H9 (cell line): ENCODE measurements around the gene SEZ6. TPM values are rescaled to one million over a fixed set of nuclear protein-coding genes. Genes with fewer than 3 reads are reported as not detected.

Experiments
- DNase-seq: peaks from one replicate; pipeline ENCODE4 v3.0.0-alpha.2; 2017
- H2AFZ ChIP-seq: one replicate; pipeline ENCODE4 v1.6.1; 2013; ENCODE audit warnings: mild to moderate bottlenecking, low read length, control low read depth, moderate library complexity
- H2AK5ac ChIP-seq: 2 replicates; pipeline ENCODE4 v1.6.1; 2013; ENCODE audit warnings: low read length, control low read depth, mixed read lengths; ENCODE audit not compliant: insufficient read length
- H2BK120ac ChIP-seq: one replicate; pipeline ENCODE4 v1.6.1; 2013; ENCODE audit warnings: low read depth, mild to moderate bottlenecking, low read length, control low read depth, inconsistent platforms; ENCODE audit not compliant: poor library complexity, severe bottlenecking
- H2BK12ac ChIP-seq: 2 replicates; pipeline ENCODE4 v1.6.1; 2013; ENCODE audit warnings: low read length, control low read depth, mixed read lengths, low read depth; ENCODE audit not compliant: insufficient read length
- H2BK15ac ChIP-seq: 2 replicates; pipeline ENCODE4 v1.6.1; 2013; ENCODE audit warnings: low read depth, low read length, control low read depth
- H2BK20ac ChIP-seq: one replicate; pipeline ENCODE4 v1.6.1; 2013; ENCODE audit warnings: low read depth, mild to moderate bottlenecking, low read length, control low read depth, inconsistent platforms; ENCODE audit not compliant: poor library complexity, severe bottlenecking
- H2BK5ac ChIP-seq: 2 replicates; pipeline ENCODE4 v1.6.1; 2013; ENCODE audit warnings: low read length, control low read depth, mixed read lengths; ENCODE audit not compliant: insufficient read length
- H3K14ac ChIP-seq: 2 replicates; pipeline ENCODE4 v1.6.1; 2013; ENCODE audit warnings: low read length, control low read depth; ENCODE audit not compliant: insufficient read depth
- H3K18ac ChIP-seq: 2 replicates; pipeline ENCODE4 v1.6.1; 2013; ENCODE audit warnings: low read depth, mild to moderate bottlenecking, mixed read lengths, low read length, control low read depth; ENCODE audit not compliant: insufficient read length
- H3K23ac ChIP-seq: 2 replicates; pipeline ENCODE4 v1.6.1; 2013; ENCODE audit warnings: low read length, control low read depth, mixed read lengths, low read depth; ENCODE audit not compliant: insufficient read length
- H3K23me2 ChIP-seq: 2 replicates; pipeline ENCODE4 v1.6.1; 2013; ENCODE audit warnings: low read depth, mild to moderate bottlenecking, mixed read lengths, low read length, control low read depth; ENCODE audit not compliant: insufficient read length, poor library complexity, severe bottlenecking
- H3K27ac ChIP-seq: 2 replicates; pipeline ENCODE4 v1.5.1; 2013; ENCODE audit warnings: low read length, control low read depth, mixed read lengths, low read depth; ENCODE audit not compliant: insufficient read length
- H3K27me3 ChIP-seq: 2 replicates; pipeline ENCODE4 v1.6.1; 2013; ENCODE audit warnings: low read length, control low read depth, inconsistent platforms; ENCODE audit not compliant: insufficient read depth
- H3K4ac ChIP-seq: 2 replicates; pipeline ENCODE4 v1.6.1; 2013; ENCODE audit warnings: low read depth, mild to moderate bottlenecking, control low read depth, inconsistent platforms, low read length, moderate library complexity
- H3K4me1 ChIP-seq: 2 replicates; pipeline ENCODE4 v1.6.1; 2013; ENCODE audit warnings: low read length, control low read depth, inconsistent platforms; ENCODE audit not compliant: insufficient read depth
- H3K4me2 ChIP-seq: 2 replicates; pipeline ENCODE4 v1.6.1; 2013; ENCODE audit warnings: low read length, control low read depth, mixed read lengths; ENCODE audit not compliant: insufficient read length, insufficient read depth
- H3K56ac ChIP-seq: 2 replicates; pipeline ENCODE4 v1.6.1; 2013; ENCODE audit warnings: low read depth, mild to moderate bottlenecking, mixed read lengths, low read length, control low read depth; ENCODE audit not compliant: insufficient read length
- H3K79me1 ChIP-seq: 2 replicates; pipeline ENCODE4 v1.6.1; 2013; ENCODE audit warnings: low read depth, mild to moderate bottlenecking, moderate library complexity, low read length, control low read depth, inconsistent platforms; ENCODE audit not compliant: insufficient read depth, poor library complexity, severe bottlenecking
- H3K79me2 ChIP-seq: 2 replicates; pipeline ENCODE4 v1.6.1; 2013; ENCODE audit warnings: low read length, control low read depth, inconsistent platforms; ENCODE audit not compliant: insufficient read depth
- H3K9ac ChIP-seq: 2 replicates; pipeline ENCODE4 v1.6.1; 2013; ENCODE audit warnings: low read length, control low read depth, mixed read lengths; ENCODE audit not compliant: insufficient read length; ENCODE audit errors: extremely low read depth
- H3K9me3 ChIP-seq: one replicate; pipeline ENCODE4 v1.6.1; 2013; ENCODE audit warnings: low read depth, low read length, inconsistent platforms; ENCODE audit not compliant: control insufficient read depth
- H3T11ph ChIP-seq: one replicate; pipeline ENCODE4 v1.6.1; 2013; ENCODE audit warnings: mild to moderate bottlenecking, low read length, control low read depth, inconsistent platforms
- H4K20me1 ChIP-seq: one replicate; pipeline ENCODE4 v1.6.1; 2013; ENCODE audit not compliant: control insufficient read depth, insufficient read length, insufficient read depth
- H4K5ac ChIP-seq: 2 replicates; pipeline ENCODE4 v1.6.1; 2013; ENCODE audit warnings: low read depth, mild to moderate bottlenecking, mixed read lengths, low read length, control low read depth; ENCODE audit not compliant: insufficient read length
- H4K8ac ChIP-seq: replicated peaks from 2 replicates; pipeline ENCODE4 v1.6.1; 2013; ENCODE audit warnings: low read length, control low read depth, mixed read lengths, low read depth; ENCODE audit not compliant: insufficient read length
- H4K91ac ChIP-seq: 2 replicates; pipeline ENCODE4 v1.6.1; 2013; ENCODE audit warnings: low read depth, mild to moderate bottlenecking, moderate library complexity, mixed read lengths, low read length, control low read depth; ENCODE audit not compliant: insufficient read length
- H3K27ac Mint-ChIP-seq, 3 experiments: 2 replicates in 2 of 3; 3 replicates in 1 of 3; pipeline ENCODE4 v1.8.0; 2020 to 2021; ENCODE audit warnings: mixed read lengths in 3 of 3, mild to moderate bottlenecking in 1 of 3, moderate library complexity in 1 of 3
- H3K27me3 Mint-ChIP-seq: 2 replicates; pipeline ENCODE4 v1.8.0; 2021; ENCODE audit warnings: low read depth, mild to moderate bottlenecking, moderate library complexity, mixed read lengths
- H3K36me3 Mint-ChIP-seq, 3 experiments: 2 replicates in 2 of 3; 3 replicates in 1 of 3; pipeline ENCODE4 v1.8.0; 2020 to 2021; ENCODE audit warnings: low read depth in 3 of 3, mixed read lengths in 3 of 3; ENCODE audit not compliant: insufficient read depth in 1 of 3
- H3K4me1 Mint-ChIP-seq, 2 experiments: 2 replicates each; pipeline ENCODE4 v1.8.0; 2020; ENCODE audit warnings: mixed read lengths in 2 of 2
- H3K4me3 Mint-ChIP-seq, 2 experiments: 2 replicates in 1 of 2; 3 replicates in 1 of 2; pipeline ENCODE4 v1.8.0; 2020 to 2021; ENCODE audit warnings: mild to moderate bottlenecking in 2 of 2, mixed read lengths in 2 of 2, moderate library complexity in 1 of 2
- H3K9me3 Mint-ChIP-seq, 2 experiments: 2 replicates in 1 of 2; 3 replicates in 1 of 2; pipeline ENCODE4 v1.8.0; 2020; ENCODE audit warnings: mild to moderate bottlenecking in 2 of 2, mixed read lengths in 2 of 2, moderate library complexity in 1 of 2
- CTCF ChIP-seq: fragments of 200-600 bp; sonication (generic); conservative IDR thresholded peaks from 3 replicates; pipeline ENCODE4 v1.8.0; 2021; ENCODE audit warnings: antibody characterized with exemption, mild to moderate bottlenecking
- WGBS: extraction: QIAGEN DNeasy Blood & Tissue Kit; methylation state at CpG from one replicate; pipeline ENCODE4 v1.1.7; 2013; ENCODE audit warnings: missing lambda C conversion rate, low lambda C conversion rate, mixed read lengths; ENCODE audit not compliant: insufficient read length; ENCODE audit errors: extremely low coverage; 5-methylcytosine and 5-hydroxymethylcytosine counted together
- total RNA-seq: library from RNA; stranded (reverse); gene quantifications from 2 replicates; pipeline ENCODE4 v1.2.1, GENCODE V29; 2021

The SEZ6 gene
- total RNA-seq, 1 experiment from 2014 or later, result 1.8 TPM

- H3K4me2 ChIP-seq, result no peak overlapping the region
- H3K79me2 ChIP-seq, result no peaks in the 10 kb centered on the region
- no peak overlapping the region for H4K91ac ChIP-seq
- no peak for DNase-seq
- no peaks in the 10 kb centered on the region for H3K27me3 ChIP-seq
- H3K27me3 Mint-ChIP-seq, result peaks cover 3% of the 10 kb centered on the region; the same call in 1 of the 2 replicates
- H3K27ac ChIP-seq, result no peak overlapping the region
- peaks cover 5% of the 10 kb centered on the region; the same call in 1 of the 2 replicates for H3K4me1 ChIP-seq
- H3K14ac ChIP-seq, result no peak overlapping the region
- H2BK12ac ChIP-seq, result no peak overlapping the region
- H3T11ph ChIP-seq, result no peak overlapping the region
- no peaks in the 10 kb centered on the region for H3K23me2 ChIP-seq
- no peak overlapping the region for H4K8ac ChIP-seq
- H3K27ac Mint-ChIP-seq, result peak overlapping the region in 1 of 3 experiments; percentile 35; a peak in 2 of 7 replicates
- no peak overlapping the region for H3K18ac ChIP-seq
- no peak overlapping the region for H3K23ac ChIP-seq
- no peak overlapping the region for H3K56ac ChIP-seq
- no peak overlapping the region for H3K4ac ChIP-seq
- H4K5ac ChIP-seq, result no peak overlapping the region
- no peak overlapping the region for H2AK5ac ChIP-seq
- no peak overlapping the region for H2BK5ac ChIP-seq
- WGBS, result no CpG with 5 or more reads among the region's 9 CpGs
- H2BK20ac ChIP-seq, result no peak overlapping the region
- peaks cover 0 to 3% of the 10 kb centered on the region in 2 experiments; a peak in 2 of 5 replicates for H3K9me3 Mint-ChIP-seq
- no peaks in the 10 kb centered on the region for H3K9me3 ChIP-seq
- no peaks in the 10 kb centered on the region for H3K79me1 ChIP-seq
- no peak overlapping the region; a peak in 1 of 5 replicates for H3K4me3 Mint-ChIP-seq
- H2BK120ac ChIP-seq, result no peak overlapping the region
- no peak for TF ChIP-seq CTCF
- H2AFZ ChIP-seq, result no peak overlapping the region
- H2BK15ac ChIP-seq, result no peak overlapping the region
- no peak overlapping the region for H3K9ac ChIP-seq
- H4K20me1 ChIP-seq, result no peaks in the 10 kb centered on the region
- H3K36me3 Mint-ChIP-seq, result peaks cover 41 to 68% (median 46%) of the 10 kb centered on the region in 3 experiments
- H3K4me1 Mint-ChIP-seq, result peaks cover 33 to 55% of the 10 kb centered on the region in 2 experiments
These were observed 99.6 kb downstream of the SEZ6 start for GRCh38 chr17:28906276-28906675.

Other genes with a start within 250 kb of the SEZ6 start
- 76.1 and 77.1 TPM in 2 replicates for gene FAM222B, start 163.2 kb downstream of the SEZ6 start, total RNA-seq
- 61.7 and 67.8 TPM in 2 replicates for gene ERAL1, start 151.0 kb downstream of the SEZ6 start, total RNA-seq
- 173 and 185 TPM in 2 replicates for gene FLOT2, start 108.3 kb downstream of the SEZ6 start, total RNA-seq
- 28.6 and 29.6 TPM in 2 replicates for gene DHRS13, start 103.0 kb downstream of the SEZ6 start, total RNA-seq
- gene PHF12, start 54.5 kb downstream of the SEZ6 start, total RNA-seq, result 62.1 and 68.5 TPM in 2 replicates
- gene PIPOX, start 37.1 kb upstream of the SEZ6 start, total RNA-seq, result 26.8 and 30.1 TPM in 2 replicates
- gene MYO18A, start 174.4 kb upstream of the SEZ6 start, total RNA-seq, result 20.8 and 21.6 TPM in 2 replicates
- gene CRYBA1, start 240.8 kb upstream of the SEZ6 start, total RNA-seq, result not detected in 2 replicates